Tibial artery (tissue), 4 donors: ENCODE results near the gene NKIRAS1.
"Not testable (repeated sequence)": the region's sequence is repeated elsewhere in the genome, so short reads cannot be mapped to it uniquely, and the experiment has no call there.

Source experiments
- DNase-seq, 2 donors: peaks; one replicate each; pipeline ENCODE4 v3.0.0-alpha.2; 2019
- H3K27ac ChIP-seq, 2 donors: fragments of 200-600 bp; sonication (generic) in 1 of 2; 1 replicate in 1 of 2; 2 replicates in 1 of 2; pipeline ENCODE4 v1.5.1; 2018 to 2019; ENCODE audit warnings: mild to moderate bottlenecking in 1 of 2
- H3K27me3 ChIP-seq, 2 donors: fragments of 200-600 bp; sonication (generic) in 1 of 2; one replicate each; pipeline versions ENCODE4 v1.5.1 to v1.6.0; 2016 to 2019
- H3K36me3 ChIP-seq, 3 donors: fragments of 200-600 bp; sonication (generic) in 2 of 3; one replicate each; pipeline ENCODE4 v1.5.1; 2016 to 2019; ENCODE audit warnings: mild to moderate bottlenecking in 2 of 3
- H3K4me1 ChIP-seq, 4 donors: fragments of 200-600 bp; sonication (generic) in 2 of 4; 1 replicate in 3 of 4; 2 replicates in 1 of 4; pipeline ENCODE4 v1.5.1; 2016 to 2019
- H3K4me3 ChIP-seq, 2 donors: fragments of 200-600 bp; sonication (generic) in 1 of 2; 1 replicate in 1 of 2; 2 replicates in 1 of 2; pipeline ENCODE4 v1.5.1; 2018 to 2019; ENCODE audit warnings: mild to moderate bottlenecking in 2 of 2
- H3K9me3 ChIP-seq, 3 donors: fragments of 200-600 bp; sonication (generic) in 1 of 3; one replicate each; pipeline ENCODE4 v1.5.1; 2016 to 2019
- CTCF ChIP-seq, 2 experiments: fragments of 200-600 bp in 1 of 2; fragments of 450-650 bp in 1 of 2; IDR thresholded peaks; one replicate each; pipeline ENCODE4 v1.5.1; 2017 to 2019; ENCODE audit warnings: antibody characterized with exemption in 2 of 2, mild to moderate bottlenecking in 1 of 2, moderate library complexity in 1 of 2
- intact Hi-C: fragments of 100-400 bp; cut with DNase I; formaldehyde crosslinking; loops from one replicate; pipeline ENCODE4 v1.15.0; 2023; ENCODE audit warnings: low total_unique reads

The NKIRAS1 gene

GRCh38 chr3:23888617-23889228 lies 28.1 kb downstream of the NKIRAS1 start:
- no peaks in the 10 kb centered on the region for H3K4me1 ChIP-seq
- no peaks in the 10 kb centered on the region for H3K9me3 ChIP-seq
- H3K27me3 ChIP-seq: no peaks in the 10 kb centered on the region
- no peak overlapping the region for H3K4me3 ChIP-seq
- H3K27ac ChIP-seq: no peak overlapping the region
- no peak for DNase-seq
- TF ChIP-seq CTCF (IDR thresholded peaks at IDR 0.05): peak; percentile 82 to 90
- H3K36me3 ChIP-seq: peaks cover 4 to 7% (median 7%) of the 10 kb centered on the region in 3 donors
- intact Hi-C loops: loop anchor here (10.0 kb wide), 1 partner anchor 796 kb away; no protein-coding TSS in a partner anchor

GRCh38 chr3:23886311-23886710 lies 30.5 kb downstream of the NKIRAS1 start:
- intact Hi-C loops: loop anchor here (10.0 kb wide), 1 partner anchor 798 kb away; no protein-coding TSS in a partner anchor
- no peaks in the 10 kb centered on the region for H3K27me3 ChIP-seq
- H3K27ac ChIP-seq: no peak overlapping the region
- H3K9me3 ChIP-seq: no peaks in the 10 kb centered on the region
- no peak overlapping the region for H3K4me3 ChIP-seq
- no peak for TF ChIP-seq CTCF (IDR thresholded peaks at IDR 0.05)
- DNase-seq: no peak
- no peaks in the 10 kb centered on the region for H3K4me1 ChIP-seq
- H3K36me3 ChIP-seq: peaks cover 2 to 16% (median 16%) of the 10 kb centered on the region in 3 donors

GRCh38 chr3:23885210-23885609 lies 31.6 kb downstream of the NKIRAS1 start:
- intact Hi-C loops: loop anchor here (10.0 kb wide), 1 partner anchor 800 kb away; no protein-coding TSS in a partner anchor
- Histone ChIP-seq H3K27ac (no peak overlapping the region), H3K4me3 (no peak overlapping the region), H3K9me3 (no peaks in the 10 kb centered on the region), H3K4me1 (no peaks in the 10 kb centered on the region), H3K36me3 (peaks cover 0 to 15% (median 11%) of the 10 kb centered on the region in 3 donors), H3K27me3 (no peaks in the 10 kb centered on the region)
- TF ChIP-seq CTCF (IDR thresholded peaks at IDR 0.05): no peak
- DNase-seq: no peak

- no peak for DNase-seq
- H3K36me3 ChIP-seq: peaks cover 0 to 15% (median 11%) of the 10 kb centered on the region in 3 donors
- H3K27me3 ChIP-seq: no peaks in the 10 kb centered on the region
- intact Hi-C loops: loop anchor here (10.0 kb wide), 1 partner anchor 800 kb away; no protein-coding TSS in a partner anchor
- peak in 1 of 2 experiments; percentile 20 for TF ChIP-seq CTCF (IDR thresholded peaks at IDR 0.05)
- H3K9me3 ChIP-seq: no peaks in the 10 kb centered on the region
- H3K4me1 ChIP-seq: no peaks in the 10 kb centered on the region
- H3K27ac ChIP-seq: no peak overlapping the region
- H3K4me3 ChIP-seq: no peak overlapping the region
Measured at GRCh38 chr3:23884481-23884880, 32.3 kb downstream of the NKIRAS1 start.

- intact Hi-C loops: loop anchor here (10.0 kb wide), 1 partner anchor 802 kb away; no protein-coding TSS in a partner anchor
- Histone ChIP-seq H3K9me3 (no peaks in the 10 kb centered on the region), H3K4me1 (peaks cover 0 to 3% (median 2%) of the 10 kb centered on the region in 4 donors), H3K4me3 (no peak overlapping the region), H3K27ac (no peak overlapping the region), H3K27me3 (no peaks in the 10 kb centered on the region), H3K36me3 (peaks cover 0 to 15% (median 11%) of the 10 kb centered on the region in 3 donors)
- DNase-seq: no peak
- TF ChIP-seq CTCF (IDR thresholded peaks at IDR 0.05): no peak
Measured at GRCh38 chr3:23882487-23882918, 34.3 kb downstream of the NKIRAS1 start.

GRCh38 chr3:23881993-23882392 lies 34.8 kb downstream of the NKIRAS1 start:
- H3K9me3 ChIP-seq, H3K27me3 ChIP-seq, H3K4me1 ChIP-seq, H3K4me3 ChIP-seq, DNase-seq, H3K27ac ChIP-seq: not testable (repeated sequence)
- peaks cover 0 to 15% (median 11%) of the 10 kb centered on the region in 3 donors for H3K36me3 ChIP-seq
- intact Hi-C loops: loop anchor here (10.0 kb wide), 1 partner anchor 803 kb away; no protein-coding TSS in a partner anchor
